ENCODE measurements around the gene ATF1.
"Not testable (repeated sequence)": the region's sequence is repeated elsewhere in the genome, so short reads cannot be mapped to it uniquely, and the experiment has no call there.

ATF1 gene

DNA sequence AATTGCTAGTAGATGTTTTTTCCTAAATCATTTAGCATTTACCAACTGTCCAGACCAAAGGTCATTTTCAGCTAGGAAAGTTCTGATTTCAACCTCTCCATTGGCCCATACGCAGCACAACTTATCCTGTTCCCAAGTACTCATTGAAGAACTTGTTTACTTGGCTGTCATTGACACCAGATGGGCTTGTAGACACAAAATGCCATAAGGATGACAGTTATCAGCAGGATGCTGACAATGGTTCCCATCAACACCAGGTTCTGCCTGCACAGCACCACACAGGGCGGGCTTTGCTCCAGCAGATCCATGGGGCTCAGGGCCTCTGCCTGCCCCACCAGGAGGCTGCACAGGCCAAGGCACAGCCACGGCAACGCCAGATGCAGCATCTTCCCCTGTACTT, 42.3 kb downstream of the ATF1 start:
- DNase-seq, result no peak

DNA sequence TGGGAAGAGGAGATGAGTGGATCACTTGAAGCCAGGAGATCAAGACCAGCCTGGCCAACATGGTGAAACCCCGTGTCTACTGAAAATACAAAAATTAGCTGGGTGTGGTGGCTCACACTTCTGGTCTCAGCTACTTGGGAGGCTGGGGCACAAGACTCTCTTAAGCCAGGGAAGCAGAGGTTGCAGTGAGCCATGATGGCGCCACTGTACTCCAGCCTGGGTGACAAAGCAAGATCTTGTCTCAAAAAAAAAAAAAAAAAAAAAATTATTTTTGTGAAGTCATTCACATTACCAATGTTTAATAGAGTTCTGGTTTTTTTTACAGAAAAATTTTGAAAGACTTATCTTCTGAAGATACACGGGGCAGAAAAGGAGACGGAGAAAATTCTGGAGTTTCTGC, 45.2 kb downstream of the ATF1 start:
- not testable (repeated sequence) for DNase-seq

DNA sequence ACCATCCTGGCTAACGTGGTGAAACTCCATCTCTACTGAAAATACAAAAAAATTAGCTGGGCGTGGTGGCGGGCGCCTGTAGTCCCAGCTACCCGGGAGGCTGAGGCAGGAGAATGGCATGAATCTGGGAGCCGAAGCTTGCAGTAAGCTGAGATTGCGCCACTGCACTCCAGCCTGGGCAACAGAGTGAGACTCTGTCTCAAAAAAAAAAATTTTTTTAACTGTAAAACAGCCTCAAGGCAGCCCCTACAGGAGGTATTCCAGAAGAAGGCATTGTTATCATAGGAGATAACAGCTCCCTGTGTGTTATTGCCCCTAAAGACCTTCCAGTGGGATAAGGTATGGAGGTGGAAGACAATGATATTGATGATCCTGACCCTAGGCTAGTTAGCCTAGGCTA, 51.0 kb downstream of the ATF1 start:
- not testable (repeated sequence) for DNase-seq

DNA sequence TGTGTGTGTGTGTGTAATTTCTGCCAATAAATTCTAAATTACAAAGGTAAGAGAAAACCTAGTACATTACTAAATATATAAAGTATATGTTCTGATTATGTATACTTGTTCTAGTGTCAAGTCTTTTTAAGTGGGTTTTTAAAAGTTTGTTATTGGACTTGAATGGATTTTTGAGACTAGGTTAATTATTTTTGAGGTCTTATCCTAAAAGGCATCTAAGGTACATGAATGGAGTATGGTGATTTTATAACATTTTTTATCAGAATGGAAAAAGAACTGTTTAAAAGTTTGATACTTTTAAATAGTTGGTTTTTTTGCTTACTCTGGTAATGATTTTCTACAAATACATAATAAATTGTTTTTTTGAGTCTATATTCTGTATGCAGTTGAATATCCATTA, 56.3 kb downstream of the ATF1 start:
- no peak for DNase-seq

DNA sequence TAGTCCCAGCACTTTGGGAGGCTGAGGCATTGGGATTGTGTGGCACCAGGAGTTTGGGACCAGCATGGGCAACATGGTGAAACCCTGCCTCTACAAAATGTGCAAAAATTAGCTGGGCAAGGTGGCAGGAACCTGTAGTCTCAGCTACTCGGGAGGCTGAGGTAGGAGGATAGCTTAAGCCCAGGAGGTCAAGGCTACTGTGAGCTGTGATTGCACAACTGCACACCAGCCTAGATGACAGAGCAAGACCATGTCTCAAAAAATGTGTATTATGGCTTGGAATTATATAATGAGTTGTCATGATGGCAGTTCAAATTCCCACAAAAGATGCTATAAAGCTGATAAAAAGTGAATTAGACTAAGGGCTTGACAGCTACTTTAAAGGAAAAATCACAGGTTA, 58.2 kb downstream of the ATF1 start:
- DNase-seq, result no peak

DNA sequence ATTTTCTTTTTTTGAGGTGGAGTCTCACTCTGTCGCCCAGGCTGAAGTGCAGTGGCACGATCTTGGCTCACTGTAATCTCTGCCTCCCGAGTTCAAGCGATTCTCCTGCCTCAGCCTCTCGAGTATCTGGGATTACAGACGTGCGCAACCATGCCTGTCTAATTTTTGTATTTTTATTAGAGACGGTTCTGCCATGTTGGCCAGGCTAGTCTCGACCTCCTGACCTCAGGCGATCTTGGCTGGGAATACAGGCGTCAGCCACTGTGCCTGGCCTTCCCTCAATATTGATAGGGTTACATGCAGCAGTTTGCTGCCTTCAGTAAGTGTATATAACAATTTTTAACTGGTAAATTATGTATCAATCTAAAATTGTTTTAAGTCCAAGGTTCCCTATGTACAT, 59.8 kb downstream of the ATF1 start:
- DNase-seq, result not testable (repeated sequence)

DNA sequence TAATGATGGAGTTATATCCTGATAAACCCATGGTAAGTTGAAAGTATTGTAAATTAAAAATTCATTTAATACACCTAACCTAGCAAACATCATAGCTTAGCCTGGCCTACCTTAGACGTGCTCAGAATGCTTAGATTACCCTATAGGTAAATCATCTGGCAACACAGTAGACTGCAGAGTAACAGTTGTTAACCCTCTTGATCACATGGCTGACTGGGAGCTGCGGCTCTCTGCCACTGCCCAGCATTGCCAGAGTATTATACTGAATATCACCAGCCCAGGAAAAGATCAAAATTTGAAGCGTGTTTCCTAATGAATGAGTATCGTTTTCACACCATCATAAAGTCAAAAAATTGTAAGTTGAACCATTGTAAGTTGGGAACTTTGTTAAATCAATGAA, 61.0 kb downstream of the ATF1 start:
- DNase-seq, result no peak

DNA sequence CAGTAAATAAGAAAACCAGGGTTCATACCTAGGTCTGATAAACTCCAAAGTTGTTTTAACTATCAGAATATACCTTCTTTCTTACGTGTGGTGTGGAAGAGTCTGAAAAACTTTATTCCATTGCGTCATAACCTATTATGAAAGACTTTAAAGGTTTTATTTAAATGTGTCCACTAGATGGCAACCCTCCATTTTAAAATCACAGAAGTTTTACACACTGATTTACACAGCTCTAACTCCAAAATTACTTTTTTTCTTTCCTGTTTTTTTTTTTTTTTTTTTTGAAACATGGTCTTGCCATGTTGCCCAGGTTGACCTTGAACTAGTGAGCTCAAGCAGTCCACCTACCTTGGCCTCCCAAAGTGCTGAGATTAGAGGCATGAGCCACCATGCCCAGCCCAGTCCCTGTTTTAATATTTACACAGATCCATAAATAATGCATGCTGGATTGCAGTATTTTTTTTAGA, 61.5 kb downstream of the ATF1 start:
- peak; percentile 11 for DNase-seq

DNA sequence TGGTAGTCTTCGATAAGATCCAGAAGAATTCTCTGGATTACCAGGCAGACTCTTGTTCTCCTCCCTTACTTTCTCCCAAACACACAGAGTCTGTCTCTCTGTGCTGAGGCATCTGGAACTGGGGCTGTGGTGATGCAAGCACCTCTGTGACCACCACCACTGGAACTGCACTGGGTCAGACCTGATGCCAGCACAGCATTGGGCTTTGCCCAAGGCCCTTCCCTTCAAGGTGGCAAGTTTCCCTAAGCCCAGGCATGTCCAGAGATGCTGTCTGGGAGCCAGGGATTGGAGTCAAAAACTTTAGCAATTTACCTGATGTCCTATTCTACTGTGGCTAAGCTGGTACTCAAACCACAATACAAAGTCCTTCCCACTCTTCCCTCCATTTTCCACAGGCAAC, 64.2 kb downstream of the ATF1 start:
- DNase-seq, result no peak

DNA sequence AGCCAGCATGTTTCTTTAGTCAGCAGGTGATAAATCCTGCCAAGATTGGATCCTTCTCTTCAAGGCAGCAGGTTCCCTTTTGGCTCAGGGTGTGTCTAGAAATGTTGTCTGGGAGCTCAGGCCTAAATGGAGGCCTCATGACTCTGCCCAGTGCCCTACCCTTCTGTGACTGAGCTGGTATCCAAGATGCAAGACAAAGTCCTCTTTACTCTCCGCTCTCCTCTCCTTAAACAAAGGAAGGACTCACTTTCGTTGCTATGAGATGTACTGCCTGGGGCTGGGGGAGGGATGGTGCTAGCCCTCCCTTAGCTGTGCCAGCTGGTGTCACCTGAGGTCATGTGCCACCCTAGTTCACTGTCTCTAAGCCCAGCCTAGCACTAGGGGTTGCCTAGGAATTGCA, 65.0 kb downstream of the ATF1 start:
- no peak for DNase-seq

DNA sequence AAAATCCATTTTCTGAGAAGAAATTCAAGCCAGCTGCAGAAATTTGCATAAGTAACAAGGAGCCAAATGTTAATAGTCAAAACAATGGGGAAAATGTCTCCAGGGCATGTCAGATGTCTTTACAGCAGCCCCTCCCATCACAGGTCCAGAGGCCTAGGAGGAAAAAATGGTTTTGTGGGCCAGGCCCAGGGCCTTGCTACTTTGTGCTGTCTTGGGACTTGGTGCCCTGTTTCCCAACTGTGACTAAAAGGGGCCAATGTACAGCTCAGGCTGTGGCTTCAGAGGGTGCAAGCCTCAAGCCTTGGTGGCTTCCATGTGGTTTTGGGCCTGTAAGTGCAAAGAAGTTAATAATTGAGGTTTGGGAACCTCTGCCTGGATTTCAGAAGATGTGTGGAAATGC, 69.9 kb downstream of the ATF1 start:
- DNase-seq, result not testable (repeated sequence)

DNA sequence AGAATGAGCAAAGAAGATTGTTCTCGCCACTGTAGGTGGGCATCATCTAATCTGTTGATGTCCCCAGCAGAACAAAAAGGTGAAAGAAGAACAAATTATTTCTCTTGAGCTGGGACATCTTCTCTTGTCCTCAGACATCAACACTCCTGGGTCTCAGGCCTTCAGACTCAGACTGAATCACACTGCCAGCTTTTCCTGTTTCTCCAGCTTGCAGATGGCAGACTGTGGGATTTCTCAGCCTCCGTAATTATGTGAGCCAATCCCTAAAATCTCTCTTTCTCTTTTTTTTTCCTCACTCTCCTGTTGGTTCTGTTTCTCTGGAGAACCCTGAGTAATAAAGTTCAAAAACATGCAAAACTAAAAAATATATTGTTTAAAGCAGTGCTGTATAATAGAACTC, 75.1 kb downstream of the ATF1 start:
- no peak for DNase-seq

DNA sequence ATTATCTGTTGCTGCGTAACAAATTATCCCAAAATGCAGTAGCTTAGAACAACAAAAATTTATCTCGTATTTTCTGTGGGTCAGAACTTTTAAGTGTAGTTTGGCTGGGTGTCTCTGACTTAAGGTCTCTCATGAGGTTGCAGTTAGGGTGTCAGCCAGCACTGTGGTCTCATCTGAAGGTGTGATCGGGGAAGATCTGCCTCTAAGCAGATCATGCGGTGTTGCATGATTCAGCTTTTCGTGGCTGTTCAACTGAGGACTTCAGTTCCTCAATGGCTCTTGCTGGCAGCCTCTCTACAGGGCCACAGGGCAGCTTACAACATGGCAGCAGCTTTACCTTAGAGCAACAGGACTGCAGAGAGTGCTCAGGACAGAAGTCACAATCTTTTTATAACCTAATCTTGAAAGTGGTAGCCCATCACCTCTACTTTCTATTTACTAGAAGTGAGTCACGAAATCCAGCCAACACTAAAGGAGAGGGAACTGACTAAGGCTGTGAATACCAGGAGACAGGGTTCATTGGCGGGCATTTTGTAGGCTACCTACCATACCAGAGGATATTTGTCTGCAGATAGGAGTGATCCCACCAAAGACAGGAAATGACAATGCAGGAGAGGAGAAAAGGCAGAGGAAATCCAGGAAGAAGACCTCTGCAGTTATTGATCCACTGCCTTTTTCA, 77.0 kb downstream of the ATF1 start:
- no peak for DNase-seq

DNA sequence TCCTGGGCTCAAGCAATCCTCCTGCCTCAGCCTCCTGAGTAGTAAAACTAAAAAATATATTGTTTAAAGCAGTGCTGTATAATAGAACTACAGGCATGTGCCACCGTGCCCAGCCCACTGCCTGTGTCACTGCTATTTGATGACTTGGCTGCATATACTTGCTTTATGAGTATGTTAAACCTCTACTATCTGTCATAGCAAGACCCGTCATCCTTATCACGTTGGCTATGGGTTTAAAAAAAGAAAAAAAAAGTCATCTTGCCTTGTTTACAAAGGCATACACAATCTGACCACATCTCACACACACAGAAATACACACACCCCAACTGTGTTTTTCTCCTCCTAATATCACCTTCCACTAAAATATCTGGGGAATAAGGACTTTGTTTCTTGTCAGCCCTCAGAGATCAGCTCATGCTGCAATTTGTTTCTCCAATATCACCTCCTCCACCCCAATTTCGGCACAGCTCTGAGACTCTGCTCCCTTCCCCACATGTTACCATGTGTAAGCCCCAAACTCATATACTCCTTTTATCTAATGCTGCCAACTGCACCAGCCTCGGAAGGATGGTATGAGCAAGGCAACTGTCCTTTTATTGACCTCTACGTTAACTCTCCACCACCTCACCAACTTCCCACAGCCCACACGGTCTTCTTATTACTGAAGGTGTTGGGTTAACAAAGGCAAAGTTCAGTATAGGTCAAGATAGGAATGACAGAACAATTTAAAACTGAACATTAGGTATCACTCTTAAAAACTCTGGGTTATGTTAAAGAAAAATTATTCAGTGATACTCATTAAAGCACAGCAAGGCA, 78.0 kb downstream of the ATF1 start:
- no peak for DNase-seq

DNA sequence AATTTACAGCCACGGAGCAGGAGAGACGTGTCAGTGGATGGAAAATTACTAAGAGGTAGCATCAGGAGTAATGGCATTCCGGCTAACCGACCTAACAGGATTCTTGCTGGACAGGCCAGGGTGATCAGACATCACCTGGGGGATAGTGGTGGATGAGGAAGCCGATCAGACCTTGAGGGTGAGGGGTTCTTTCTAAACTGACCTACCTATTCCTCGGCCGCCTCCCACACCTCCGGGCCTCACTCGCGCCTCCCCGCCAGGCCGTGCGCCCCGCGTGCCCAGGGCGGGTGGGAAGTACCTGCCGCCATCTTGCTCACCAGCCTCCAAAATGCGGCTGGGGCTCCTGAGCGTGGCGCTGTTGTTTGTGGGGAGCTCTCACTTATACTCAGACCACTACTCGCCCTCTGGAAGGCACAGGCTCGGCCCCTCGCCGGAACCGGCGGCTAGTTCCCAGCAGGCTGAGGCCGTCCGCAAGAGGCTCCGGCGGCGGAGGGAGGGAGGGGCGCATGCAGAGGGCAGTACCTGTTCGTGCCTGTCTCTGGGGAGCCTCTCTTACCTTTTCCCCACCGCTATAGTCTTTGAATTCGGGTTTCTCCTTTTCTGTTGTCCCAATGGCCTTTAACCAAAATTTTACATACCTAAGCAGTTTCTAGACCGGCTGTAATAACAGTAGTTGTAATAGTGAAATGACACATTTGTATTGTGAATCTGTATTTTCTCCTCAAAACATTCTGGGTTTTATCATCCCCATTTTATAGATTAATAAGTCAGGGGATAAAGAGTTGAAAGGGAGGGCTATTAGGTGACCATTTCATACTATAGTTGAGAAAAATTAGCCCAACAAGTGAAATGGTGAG, 79.0 kb downstream of the ATF1 start, which contains the start of gene TMPRSS12:
TSS of gene TMPRSS12 (plus strand) at position 290 of the 857 bp plus-strand sequence. CDS start at position 329, 39 bp downstream.
- no peak for DNase-seq

DNA sequence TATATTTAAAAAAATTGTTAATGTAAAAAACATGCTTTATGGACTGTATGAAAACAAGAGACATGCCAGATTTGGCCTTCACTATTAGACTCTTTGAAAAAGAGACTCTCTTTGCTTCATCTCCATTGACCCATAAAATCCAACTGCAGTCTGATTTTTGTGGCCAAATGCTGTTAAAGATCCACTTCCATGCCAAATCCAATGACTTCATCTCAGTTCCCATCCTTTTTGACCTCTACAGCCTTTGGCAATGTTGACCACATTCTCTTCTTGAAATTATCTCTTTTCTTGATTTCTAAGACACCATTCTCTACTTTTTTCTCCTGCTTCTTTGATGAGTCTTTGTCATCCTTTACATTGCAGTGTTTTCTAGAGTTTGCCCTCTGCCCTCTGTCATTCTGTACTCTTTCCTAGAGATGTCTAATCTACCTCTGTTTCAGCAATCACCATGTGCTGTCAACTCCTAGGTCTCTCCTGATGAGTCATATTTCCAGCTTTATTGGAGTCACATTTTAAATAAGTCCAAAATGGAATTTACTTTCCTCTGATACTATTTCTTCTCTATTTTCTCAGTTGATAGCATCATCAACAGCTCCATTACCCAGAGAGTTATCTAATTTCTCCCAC, 81.2 kb downstream of the ATF1 start:
- DNase-seq, result no peak

DNA sequence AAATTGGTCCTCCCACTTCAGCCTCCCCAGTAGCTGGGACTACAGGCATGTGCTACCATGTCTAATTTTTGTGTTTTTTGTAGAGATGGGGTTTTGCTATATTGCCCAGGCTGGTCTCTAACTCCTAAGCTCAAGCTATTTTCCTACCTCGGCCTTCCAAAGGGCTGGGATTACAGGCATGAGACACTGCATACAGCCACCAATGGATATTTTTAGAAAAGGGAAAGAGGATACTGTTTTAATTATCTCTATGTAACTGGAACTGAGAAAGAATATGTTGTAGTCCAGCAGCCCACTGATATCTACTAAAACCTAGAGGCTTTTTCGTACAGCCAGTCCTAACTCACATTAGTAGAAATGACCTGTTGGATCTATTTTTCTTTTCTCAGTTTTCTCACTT, 85.1 kb downstream of the ATF1 start:
- DNase-seq, result no peak

DNA sequence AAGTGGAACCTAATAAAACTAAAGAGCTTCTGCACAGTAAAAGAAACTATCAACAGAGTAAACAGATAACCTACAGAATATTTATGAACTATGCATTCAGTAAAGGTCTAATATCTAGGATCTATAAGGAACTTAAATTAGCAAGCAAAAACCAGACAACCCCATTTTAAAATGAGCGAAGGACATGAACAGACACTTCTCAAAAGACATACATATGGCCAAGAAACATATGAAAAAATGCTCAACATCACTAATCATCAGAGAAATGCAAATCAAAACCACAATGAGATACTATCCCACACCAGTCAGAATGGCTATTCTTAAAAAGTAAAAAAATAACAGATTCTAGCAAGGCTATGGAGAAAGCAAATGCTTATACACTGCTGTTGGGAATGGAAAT, 91.3 kb downstream of the ATF1 start:
- not testable (repeated sequence) for DNase-seq

DNA sequence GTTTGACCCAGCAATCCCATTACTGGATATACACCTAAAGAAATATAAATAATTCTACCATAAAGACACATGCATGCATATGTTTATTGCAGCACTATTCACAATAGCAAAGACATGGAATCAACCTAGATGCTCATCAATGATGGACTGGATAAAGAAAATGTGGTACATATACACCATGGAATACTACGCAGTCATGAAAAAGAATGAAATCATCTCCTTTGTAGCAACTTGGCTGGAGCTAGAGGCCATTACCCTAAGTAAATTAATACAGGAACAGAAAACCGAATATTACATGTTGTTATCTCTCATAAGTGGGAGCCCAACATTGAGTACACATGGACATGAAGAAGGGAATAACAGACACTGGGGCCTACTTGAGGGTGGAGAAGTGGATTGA, 91.8 kb downstream of the ATF1 start:
- DNase-seq, result not testable (repeated sequence)

DNA sequence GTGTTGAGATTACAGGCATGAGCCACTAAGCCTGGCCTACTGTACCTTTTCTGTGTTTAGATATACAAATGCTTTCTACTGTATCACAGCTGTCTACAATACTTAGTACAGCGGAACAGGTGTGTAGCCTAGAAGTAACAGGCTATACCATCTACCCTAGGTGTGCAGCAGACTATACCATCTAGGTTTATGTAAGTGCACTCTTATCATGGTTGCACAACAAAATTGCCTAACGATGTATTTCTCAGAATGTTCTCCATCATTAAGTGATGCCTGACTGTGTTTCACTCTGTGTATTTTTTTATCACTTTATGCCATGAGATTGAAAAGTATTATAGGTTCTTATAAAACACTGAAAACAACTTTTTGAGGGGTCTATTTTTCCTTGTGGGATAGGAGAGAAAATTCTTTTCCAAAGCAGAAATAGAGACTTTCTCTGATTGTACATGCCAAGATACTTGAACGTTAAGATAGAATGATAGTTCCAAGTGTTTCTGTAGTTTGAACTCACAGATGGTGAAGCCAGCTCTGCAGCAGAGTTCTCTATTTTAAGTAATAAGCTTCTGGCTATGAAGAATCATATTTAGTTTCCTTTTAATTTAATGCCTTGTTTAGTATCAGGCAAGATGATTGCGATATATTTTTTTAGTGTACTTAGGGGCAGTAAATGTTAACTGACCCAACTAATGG, 95.9 kb downstream of the ATF1 start:
- no peak for DNase-seq

DNA sequence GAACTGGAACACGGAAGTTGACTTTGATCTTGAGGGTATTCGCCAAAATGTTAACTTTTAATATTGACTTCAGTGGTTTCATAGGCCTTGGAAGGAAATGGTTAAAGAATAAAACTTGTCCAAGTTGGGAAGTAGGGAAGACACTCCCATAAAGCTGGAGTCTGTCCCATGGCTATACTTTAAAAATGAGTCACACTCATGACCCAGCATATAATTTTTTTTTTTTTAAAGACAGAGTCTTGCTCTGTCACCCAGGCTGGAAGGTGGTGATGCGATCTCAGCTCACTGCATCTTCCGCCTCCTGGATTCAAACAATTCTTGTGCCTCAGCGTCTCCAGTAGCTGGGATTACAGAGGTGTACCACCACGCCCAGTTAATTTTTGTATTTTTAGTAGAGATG, 98.4 kb downstream of the ATF1 start:
- no peak for DNase-seq

DNA sequence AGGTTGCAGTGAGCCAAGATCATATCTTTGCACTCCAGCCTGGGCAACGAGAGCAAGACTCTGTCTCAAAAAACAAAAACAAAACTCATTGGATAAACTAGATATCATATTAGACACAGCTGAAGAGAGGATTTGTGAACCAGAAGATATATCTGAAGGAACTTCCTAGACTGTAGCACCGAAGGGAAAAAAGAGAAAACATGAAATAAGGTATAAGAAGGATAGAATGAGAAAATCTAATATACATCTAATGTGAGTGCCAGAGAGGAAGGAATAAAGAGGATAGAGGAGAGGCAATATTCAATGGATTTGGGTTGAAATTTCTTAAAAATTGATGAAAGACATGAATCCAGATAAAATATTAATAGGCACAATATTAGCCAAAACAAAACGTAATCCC, 101.4 kb downstream of the ATF1 start:
- no peak for DNase-seq
